ENCODE results near the gene SEL1L.

The SEL1L gene

GRCh38 chr14:81511111-81511904 lies 22.3 kb downstream of the SEL1L start:
- no peaks in the 10 kb centered on the region for H3K9me3 ChIP-seq (ENCODE audit: control insufficient read depth, insufficient read depth, low read depth, low read length)
- no peak for TF ChIP-seq ZNF514 (tag by site-specific recombination; IDR thresholded peaks at IDR 0.05)
- TF ChIP-seq ZBTB10 (tag by site-specific recombination; IDR thresholded peaks at IDR 0.05): no peak
- peak; percentile 20; the same call in 1 of the 2 replicates for TF ChIP-seq SCRT2 (tag by site-specific recombination; IDR thresholded peaks at IDR 0.05)
- TF ChIP-seq ZNF777 (tag by site-specific recombination; IDR thresholded peaks at IDR 0.05; ENCODE audit: borderline replicate concordance): no peak
- no peak for TF ChIP-seq ZBTB1 (tag by site-specific recombination; IDR thresholded peaks at IDR 0.05)
- no peak for TF ChIP-seq ZNF211 (tag by site-specific recombination; IDR thresholded peaks at IDR 0.05; ENCODE audit: low read depth)
- no peak for TF ChIP-seq ZNF18 (tag by site-specific recombination; IDR thresholded peaks at IDR 0.05)
- no peak for TF ChIP-seq ZNF558 (tag by site-specific recombination; IDR thresholded peaks at IDR 0.05)
- no peak overlapping the region for H3K4me3 ChIP-seq (ENCODE audit: low read depth, low read length)
- ChIA-PET POLR2A (no interaction called here), CTCF (interaction anchor here (0.6 to 1.7 kb wide), 2 partner anchors 58 to 520 kb away, joined by 3 read pairs; no protein-coding TSS in a partner anchor)
- no peak overlapping the region for H3K27ac ChIP-seq (ENCODE audit: extremely low read depth, low read depth, low read length)
- H3K36me3 ChIP-seq (ENCODE audit: control insufficient read depth in 2 of 2, insufficient read depth in 1 of 2, low read length in 2 of 2): peaks cover 0 to 20% of the 10 kb centered on the region in 2 experiments; a peak in 1 of 3 replicates
- H3K4me1 ChIP-seq (ENCODE audit: control insufficient read depth, insufficient read depth, low read length): peaks cover 7% of the 10 kb centered on the region

DNA sequence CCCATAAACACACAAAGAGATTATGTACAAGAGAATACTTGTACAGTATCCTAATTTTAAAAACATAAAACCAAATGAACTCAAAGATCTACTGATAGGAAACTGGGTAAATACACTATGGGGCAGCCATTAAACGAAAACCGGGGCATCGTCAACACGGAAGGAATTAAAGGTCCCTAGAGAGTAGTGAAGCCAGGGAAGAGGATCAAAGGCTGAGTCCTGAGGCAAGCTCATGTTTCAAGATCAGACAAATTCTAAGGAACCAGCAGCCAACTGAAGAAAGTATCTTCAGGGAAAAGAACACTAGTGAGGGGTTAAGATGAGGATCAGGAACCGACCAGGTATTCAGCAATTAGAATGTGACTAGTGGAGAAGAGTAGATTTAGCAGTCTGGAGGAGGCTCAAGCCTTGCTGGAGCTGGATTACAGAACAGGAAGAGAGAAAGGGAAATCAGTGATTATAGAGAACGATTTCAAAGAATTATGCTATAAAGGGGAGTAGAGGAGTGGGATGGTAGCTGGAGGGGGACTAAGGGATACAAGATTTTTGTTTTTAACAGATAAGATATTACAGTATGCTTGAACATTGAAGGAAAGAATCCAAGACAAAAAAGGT lies 23.7 kb downstream of the SEL1L start:
- Histone ChIP-seq H3K4me3 (ENCODE audit: low read depth, low read length) (no peak overlapping the region), H3K4me1 (ENCODE audit: control insufficient read depth, insufficient read depth, low read length) (peaks cover 7% of the 10 kb centered on the region), H3K36me3 (ENCODE audit: control insufficient read depth in 2 of 2, insufficient read depth in 1 of 2, low read length in 2 of 2) (peaks cover 5 to 23% of the 10 kb centered on the region in 2 experiments; a peak in 2 of 3 replicates), H3K27ac (ENCODE audit: extremely low read depth, low read depth, low read length) (no peak overlapping the region), H3K9me3 (ENCODE audit: control insufficient read depth, insufficient read depth, low read depth, low read length) (no peaks in the 10 kb centered on the region)
- CTCF ChIA-PET: interaction anchor here (0.7 to 1.7 kb wide), 4 partner anchors 9 to 216 kb away, joined by 3 to 4 read pairs (median 4); no protein-coding TSS in a partner anchor
- TF ChIP-seq ZEB2 (tag by site-specific recombination; IDR thresholded peaks at IDR 0.05): 0 out of 2 replicates have a peak, but pooled peaks have one; percentile 40
- TF ChIP-seq, protein P1, sequence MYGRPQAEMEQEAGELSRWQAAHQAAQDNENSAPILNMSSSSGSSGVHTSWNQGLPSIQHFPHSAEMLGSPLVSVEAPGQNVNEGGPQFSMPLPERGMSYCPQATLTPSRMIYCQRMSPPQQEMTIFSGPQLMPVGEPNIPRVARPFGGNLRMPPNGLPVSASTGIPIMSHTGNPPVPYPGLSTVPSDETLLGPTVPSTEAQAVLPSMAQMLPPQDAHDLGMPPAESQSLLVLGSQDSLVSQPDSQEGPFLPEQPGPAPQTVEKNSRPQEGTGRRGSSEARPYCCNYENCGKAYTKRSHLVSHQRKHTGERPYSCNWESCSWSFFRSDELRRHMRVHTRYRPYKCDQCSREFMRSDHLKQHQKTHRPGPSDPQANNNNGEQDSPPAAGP (tag by site-specific recombination; IDR thresholded peaks at IDR 0.05): no peak
- TF ChIP-seq, protein P2, sequence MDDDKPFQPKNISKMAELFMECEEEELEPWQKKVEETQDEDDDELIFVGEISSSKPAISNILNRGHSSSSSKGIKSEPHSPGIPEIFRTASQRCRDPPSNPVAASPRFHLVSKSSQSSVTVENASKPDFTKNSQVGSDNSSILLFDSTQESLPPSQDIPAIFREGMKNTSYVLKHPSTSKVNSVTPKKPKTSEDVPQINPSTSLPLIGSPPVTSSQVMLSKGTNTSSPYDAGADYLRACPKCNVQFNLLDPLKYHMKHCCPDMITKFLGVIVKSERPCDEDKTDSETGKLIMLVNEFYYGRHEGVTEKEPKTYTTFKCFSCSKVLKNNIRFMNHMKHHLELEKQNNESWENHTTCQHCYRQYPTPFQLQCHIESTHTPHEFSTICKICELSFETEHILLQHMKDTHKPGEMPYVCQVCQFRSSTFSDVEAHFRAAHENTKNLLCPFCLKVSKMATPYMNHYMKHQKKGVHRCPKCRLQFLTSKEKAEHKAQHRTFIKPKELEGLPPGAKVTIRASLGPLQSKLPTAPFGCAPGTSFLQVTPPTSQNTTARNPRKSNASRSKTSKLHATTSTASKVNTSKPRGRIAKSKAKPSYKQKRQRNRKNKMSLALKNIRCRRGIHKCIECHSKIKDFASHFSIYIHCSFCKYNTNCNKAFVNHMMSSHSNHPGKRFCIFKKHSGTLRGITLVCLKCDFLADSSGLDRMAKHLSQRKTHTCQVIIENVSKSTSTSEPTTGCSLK (tag by site-specific recombination; IDR thresholded peaks at IDR 0.05): no peak
- TF ChIP-seq, protein P3, sequence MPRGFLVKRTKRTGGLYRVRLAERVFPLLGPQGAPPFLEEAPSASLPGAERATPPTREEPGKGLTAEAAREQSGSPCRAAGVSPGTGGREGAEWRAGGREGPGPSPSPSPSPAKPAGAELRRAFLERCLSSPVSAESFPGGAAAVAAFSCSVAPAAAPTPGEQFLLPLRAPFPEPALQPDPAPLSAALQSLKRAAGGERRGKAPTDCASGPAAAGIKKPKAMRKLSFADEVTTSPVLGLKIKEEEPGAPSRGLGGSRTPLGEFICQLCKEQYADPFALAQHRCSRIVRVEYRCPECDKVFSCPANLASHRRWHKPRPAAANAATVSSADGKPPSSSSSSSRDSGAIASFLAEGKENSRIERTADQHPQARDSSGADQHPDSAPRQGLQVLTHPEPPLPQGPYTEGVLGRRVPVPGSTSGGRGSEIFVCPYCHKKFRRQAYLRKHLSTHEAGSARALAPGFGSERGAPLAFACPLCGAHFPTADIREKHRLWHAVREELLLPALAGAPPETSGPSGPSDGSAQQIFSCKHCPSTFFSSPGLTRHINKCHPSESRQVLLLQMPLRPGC (tag by site-specific recombination; IDR thresholded peaks at IDR 0.05): no peak
- TF ChIP-seq, protein P4, sequence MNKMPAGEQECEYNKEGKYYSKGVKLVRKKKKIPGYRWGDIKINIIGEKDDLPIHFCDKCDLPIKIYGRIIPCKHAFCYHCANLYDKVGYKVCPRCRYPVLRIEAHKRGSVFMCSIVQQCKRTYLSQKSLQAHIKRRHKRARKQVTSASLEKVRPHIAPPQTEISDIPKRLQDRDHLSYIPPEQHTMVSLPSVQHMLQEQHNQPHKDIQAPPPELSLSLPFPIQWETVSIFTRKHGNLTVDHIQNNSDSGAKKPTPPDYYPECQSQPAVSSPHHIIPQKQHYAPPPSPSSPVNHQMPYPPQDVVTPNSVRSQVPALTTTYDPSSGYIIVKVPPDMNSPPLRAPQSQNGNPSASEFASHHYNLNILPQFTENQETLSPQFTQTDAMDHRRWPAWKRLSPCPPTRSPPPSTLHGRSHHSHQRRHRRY (tag by site-specific recombination; IDR thresholded peaks at IDR 0.05): no peak
- TF ChIP-seq PRDM4 (tag by site-specific recombination; IDR thresholded peaks at IDR 0.05): no peak
- TF ChIP-seq ZBTB17 (tag by site-specific recombination; IDR thresholded peaks at IDR 0.05): peak; percentile 84
- TF ChIP-seq, protein P5, sequence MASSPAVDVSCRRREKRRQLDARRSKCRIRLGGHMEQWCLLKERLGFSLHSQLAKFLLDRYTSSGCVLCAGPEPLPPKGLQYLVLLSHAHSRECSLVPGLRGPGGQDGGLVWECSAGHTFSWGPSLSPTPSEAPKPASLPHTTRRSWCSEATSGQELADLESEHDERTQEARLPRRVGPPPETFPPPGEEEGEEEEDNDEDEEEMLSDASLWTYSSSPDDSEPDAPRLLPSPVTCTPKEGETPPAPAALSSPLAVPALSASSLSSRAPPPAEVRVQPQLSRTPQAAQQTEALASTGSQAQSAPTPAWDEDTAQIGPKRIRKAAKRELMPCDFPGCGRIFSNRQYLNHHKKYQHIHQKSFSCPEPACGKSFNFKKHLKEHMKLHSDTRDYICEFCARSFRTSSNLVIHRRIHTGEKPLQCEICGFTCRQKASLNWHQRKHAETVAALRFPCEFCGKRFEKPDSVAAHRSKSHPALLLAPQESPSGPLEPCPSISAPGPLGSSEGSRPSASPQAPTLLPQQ (tag by site-specific recombination; IDR thresholded peaks at IDR 0.05): no peak
- TF ChIP-seq TCF7L2 (IDR thresholded peaks at IDR 0.05; ENCODE audit: borderline replicate concordance, low read depth, low read length): peak; percentile 94
- POLR2A ChIA-PET: no interaction called here

All from HEK293 (cell line).